ENCODE measurements around the gene COL4A1.

- TF ChIP-seq CTCF (IDR thresholded peaks at IDR 0.05; ENCODE audit: insufficient read depth, low read depth, low read length) (no peak), EZH2 (IDR thresholded peaks at IDR 0.05; ENCODE audit: insufficient read depth, low read length) (no peak)
Observed at GRCh38 chr13:110152351-110152750, 154.6 kb downstream of the COL4A1 start.
